Inferior parietal cortex (tissue), 1 donor: ENCODE results near the gene TMOD3.
"Not testable (repeated sequence)": the region's sequence is repeated elsewhere in the genome, so short reads cannot be mapped to it uniquely, and the experiment has no call there.

Source experiments
- DNase-seq: peaks from one replicate; pipeline ENCODE4 v3.0.0-alpha.2; 2016; ENCODE audit errors: extremely low spot score

TMOD3 gene

GRCh38 chr15:51864408-51865056 is 35.1 kb downstream of the TMOD3 start:
- DNase-seq: no peak

GRCh38 chr15:51865317-51865716 is 35.9 kb downstream of the TMOD3 start:
- no peak for DNase-seq

- no peak for DNase-seq
Observed at GRCh38 chr15:51866161-51866560, 36.7 kb downstream of the TMOD3 start.

- DNase-seq: no peak
Observed at GRCh38 chr15:51866751-51867150, 37.3 kb downstream of the TMOD3 start.

GRCh38 chr15:51869060-51869421 is 39.6 kb downstream of the TMOD3 start:
- DNase-seq: no peak

- DNase-seq: no peak
Observed at GRCh38 chr15:51870774-51871173, 41.3 kb downstream of the TMOD3 start.

GRCh38 chr15:51874751-51875644 is 45.5 kb downstream of the TMOD3 start:
- peak; percentile 49 for DNase-seq

- no peak for DNase-seq
Observed at GRCh38 chr15:51876169-51876568, 46.7 kb downstream of the TMOD3 start.

- no peak for DNase-seq
Observed at GRCh38 chr15:51878446-51879386, 49.3 kb downstream of the TMOD3 start.

- DNase-seq: no peak
Observed at GRCh38 chr15:51879555-51879954, 50.1 kb downstream of the TMOD3 start.

- no peak for DNase-seq
Observed at GRCh38 chr15:51883271-51883837, 53.9 kb downstream of the TMOD3 start.

- DNase-seq: no peak
Observed at GRCh38 chr15:51884041-51884440, 54.6 kb downstream of the TMOD3 start.

- no peak for DNase-seq
Observed at GRCh38 chr15:51884517-51885236, 55.2 kb downstream of the TMOD3 start.

GRCh38 chr15:51885758-51886157 is 56.3 kb downstream of the TMOD3 start:
- DNase-seq: not testable (repeated sequence)

- no peak for DNase-seq
Observed at GRCh38 chr15:51887887-51888592, 58.6 kb downstream of the TMOD3 start.

GRCh38 chr15:51888593-51889195 is 59.2 kb downstream of the TMOD3 start:
- DNase-seq: peak; percentile 66

- no peak for DNase-seq
Observed at GRCh38 chr15:51889486-51889885, 60.0 kb downstream of the TMOD3 start.

GRCh38 chr15:51904421-51904820 is 75.0 kb downstream of the TMOD3 start:
- DNase-seq: no peak

- no peak for DNase-seq
Observed at GRCh38 chr15:51904931-51905330, 75.5 kb downstream of the TMOD3 start.
